HG02970 (cell line): ENCODE measurements around the gene SORCS1.

Experiments used
- ATAC-seq: cut with Tn5 transposase; IDR thresholded peaks from one replicate; pipeline ENCODE4 v1.9.1; 2021; ENCODE audit warnings: mild to moderate bottlenecking, moderate library complexity, moderate number of reproducible peaks; ENCODE audit not compliant: unreplicated experiment, low FRiP score

SORCS1 gene

GRCh38 chr10:107163881-107164861, at the start of gene SORCS1:
TSS of gene SORCS1 (minus strand) at chr10:107164706.
- ATAC-seq: no peak

DNA sequence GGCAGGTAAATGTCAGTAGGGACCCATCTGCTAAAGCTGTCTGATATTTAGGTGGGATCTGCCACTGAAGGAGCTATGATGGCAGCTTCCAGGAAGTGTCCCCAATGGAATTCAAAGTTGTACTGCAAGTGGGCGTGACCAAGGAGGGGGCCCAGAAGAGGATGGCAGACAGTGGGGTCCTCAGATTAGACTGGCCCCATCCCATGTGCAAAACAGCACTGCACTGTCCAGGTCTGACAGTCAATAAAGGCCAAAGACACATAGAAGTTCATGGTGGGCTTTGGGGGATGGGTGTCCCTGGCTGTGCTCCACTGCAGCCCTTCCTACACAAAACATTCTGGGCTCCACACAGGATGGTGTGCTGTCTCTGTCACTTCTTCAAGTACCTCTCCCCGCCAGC, 49.8 kb upstream of the SORCS1 start:
- ATAC-seq: no peak

- ATAC-seq: no peak
These were observed 49.4 kb upstream of the SORCS1 start for GRCh38 chr10:107213861-107214260.

- ATAC-seq: no peak
These were observed 42.3 kb upstream of the SORCS1 start for GRCh38 chr10:107206833-107207232.

- ATAC-seq: no peak
These were observed 5.0 kb upstream of the SORCS1 start for GRCh38 chr10:107169516-107169915.

DNA sequence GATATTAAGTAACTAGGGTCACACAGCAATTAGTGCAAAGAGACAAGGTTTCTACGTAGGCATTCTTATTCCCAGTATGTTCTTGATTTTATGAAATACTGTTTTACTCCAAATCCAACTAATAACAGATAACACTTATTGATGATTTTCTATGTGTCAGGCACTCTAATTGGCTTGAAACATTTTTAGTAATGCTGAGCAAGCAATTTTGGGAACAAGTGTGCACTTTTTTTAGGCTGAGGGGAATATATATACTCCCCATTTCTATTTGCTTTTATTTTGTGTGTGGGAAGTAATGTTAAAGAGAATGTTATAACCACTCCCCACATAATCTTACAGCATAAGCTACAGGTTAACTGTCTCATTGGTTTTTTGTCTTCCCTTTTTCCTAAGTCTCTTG, 4.2 kb upstream of the SORCS1 start:
- ATAC-seq: no peak

DNA sequence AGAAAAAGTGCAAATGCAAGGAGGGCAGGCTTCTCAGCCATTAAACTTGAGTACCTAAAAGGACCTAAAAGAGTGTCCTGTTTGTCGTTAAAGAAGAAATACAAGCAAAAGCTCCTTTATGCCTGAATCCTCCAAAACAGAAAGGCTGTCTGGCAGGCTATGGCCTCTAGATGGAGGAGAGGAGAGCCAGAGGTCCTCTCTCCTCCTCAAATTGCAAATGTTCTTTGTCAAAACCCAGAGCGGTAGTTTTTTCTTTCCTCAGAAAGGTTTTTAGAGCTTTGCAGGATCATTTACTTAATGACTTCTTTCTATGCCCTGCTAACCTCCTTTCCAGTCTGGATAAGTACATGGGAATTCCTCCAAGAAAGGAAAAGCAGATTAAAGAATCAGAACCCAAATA, 1.9 kb upstream of the SORCS1 start:
- ATAC-seq: no peak

GRCh38 chr10:107164992-107165391, 486 bp upstream of the SORCS1 start:
- ATAC-seq: no peak

- no peak for ATAC-seq
These were observed 1.2 kb downstream of the SORCS1 start for GRCh38 chr10:107163076-107163855.

GRCh38 chr10:107160866-107161265, 3.6 kb downstream of the SORCS1 start:
- ATAC-seq: no peak

- ATAC-seq: no peak
These were observed 4.6 kb downstream of the SORCS1 start for GRCh38 chr10:107159871-107160270.

GRCh38 chr10:107157071-107157470, 7.4 kb downstream of the SORCS1 start:
- ATAC-seq: no peak

DNA sequence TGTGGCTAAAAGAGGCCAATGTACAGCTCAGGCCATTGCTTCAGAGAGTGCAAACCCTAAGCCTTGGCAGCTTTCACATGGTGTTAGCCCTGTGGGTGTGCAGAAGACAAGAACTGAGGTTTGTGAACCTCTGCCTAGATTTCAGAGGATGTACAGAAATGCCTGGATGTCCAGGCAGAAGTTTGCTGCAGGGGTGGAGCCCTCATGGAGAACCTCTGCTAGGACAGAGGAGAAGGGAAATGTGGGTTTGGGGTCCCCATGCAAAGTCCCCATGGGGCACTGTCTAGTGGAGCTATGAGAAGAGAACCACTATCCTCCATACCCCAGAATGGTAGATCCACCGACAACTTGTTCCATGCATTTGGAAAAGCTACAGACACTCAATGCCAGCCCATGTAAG, 12.4 kb downstream of the SORCS1 start:
- ATAC-seq: no peak

DNA sequence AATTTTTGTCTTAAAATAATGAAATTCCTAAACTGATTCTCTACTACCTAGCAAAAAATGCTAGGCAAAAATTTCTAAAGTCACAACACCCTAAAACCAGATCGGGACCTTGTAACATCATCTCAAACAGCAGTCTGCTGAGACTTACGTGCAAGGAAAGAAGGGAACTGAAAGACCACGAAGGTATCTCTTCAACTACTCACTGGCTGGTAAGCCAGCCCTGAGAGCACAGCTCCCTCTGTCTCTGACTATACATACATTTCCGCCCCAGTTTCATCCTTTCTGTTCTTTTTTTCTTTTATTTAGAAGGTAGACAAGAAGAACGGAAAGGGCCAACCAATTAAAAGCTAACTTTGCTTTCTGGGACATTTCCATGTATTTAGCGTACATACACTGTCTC, 15.6 kb downstream of the SORCS1 start:
- ATAC-seq: no peak

GRCh38 chr10:107144490-107144889, 20.0 kb downstream of the SORCS1 start:
- ATAC-seq: no peak

DNA sequence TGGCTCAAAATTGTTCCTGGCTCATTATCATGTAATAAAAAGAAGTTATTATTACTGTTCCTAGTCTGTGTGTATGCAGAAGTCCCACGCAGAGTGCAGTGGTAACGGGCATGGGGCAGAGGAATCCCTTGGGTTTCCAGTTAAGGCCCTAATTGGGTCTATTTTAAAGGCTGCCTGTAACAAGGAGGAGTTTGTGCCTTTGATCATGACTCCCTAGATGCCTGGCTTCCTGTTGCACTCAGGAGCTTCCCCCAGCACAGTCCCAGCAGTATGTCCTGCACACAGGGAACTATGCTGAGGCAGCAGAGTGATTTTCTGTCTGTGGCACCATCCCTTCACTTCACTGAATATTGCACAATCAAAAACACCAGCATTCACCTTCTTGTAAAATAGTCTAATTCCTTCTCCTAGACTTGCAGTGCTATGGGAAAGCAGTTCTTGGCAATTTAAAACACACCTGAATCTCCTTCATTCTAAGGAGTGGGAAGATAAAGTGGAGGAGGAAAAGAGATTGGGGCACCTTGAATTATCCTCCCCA, 22.9 kb downstream of the SORCS1 start:
- no peak for ATAC-seq

GRCh38 chr10:107139237-107139636, 25.3 kb downstream of the SORCS1 start:
- no peak for ATAC-seq

DNA sequence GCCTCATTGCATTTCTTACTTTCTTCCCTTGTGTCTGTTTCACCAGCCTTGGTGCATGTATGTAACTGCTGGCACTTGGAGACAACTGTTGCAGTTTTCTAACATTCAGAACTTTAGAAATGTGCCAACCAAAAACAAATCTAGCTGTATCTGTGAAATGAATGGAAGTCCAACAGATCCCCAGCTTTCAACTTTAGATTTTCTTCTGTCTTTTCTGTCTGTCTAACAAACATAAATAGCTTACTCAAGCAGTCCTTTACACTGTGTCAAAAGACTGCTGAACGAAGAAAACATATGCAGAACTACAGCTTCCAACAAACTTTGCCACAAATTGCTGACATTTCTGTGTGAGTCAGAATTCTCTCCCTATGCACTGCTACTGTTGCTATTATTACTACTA, 30.9 kb downstream of the SORCS1 start:
- ATAC-seq: no peak

DNA sequence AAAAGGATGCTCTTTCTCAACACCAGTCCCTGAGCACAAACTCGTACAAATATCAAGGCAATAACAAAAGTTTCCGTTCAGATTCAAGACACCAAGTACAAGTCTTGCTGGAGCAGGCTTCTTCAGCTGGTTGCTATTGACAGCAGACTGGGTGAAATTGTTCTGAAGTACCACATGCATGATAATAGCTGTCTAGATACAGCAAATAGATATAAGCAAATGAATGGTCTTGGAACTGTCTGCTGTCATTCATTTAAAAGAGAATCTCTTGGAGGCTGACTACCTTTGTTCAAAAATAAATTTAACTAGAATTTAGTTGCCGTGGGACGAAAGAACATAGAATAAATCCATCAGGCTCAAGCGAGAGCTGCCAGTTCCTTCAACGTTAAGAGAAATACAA, 35.5 kb downstream of the SORCS1 start:
- ATAC-seq: no peak

DNA sequence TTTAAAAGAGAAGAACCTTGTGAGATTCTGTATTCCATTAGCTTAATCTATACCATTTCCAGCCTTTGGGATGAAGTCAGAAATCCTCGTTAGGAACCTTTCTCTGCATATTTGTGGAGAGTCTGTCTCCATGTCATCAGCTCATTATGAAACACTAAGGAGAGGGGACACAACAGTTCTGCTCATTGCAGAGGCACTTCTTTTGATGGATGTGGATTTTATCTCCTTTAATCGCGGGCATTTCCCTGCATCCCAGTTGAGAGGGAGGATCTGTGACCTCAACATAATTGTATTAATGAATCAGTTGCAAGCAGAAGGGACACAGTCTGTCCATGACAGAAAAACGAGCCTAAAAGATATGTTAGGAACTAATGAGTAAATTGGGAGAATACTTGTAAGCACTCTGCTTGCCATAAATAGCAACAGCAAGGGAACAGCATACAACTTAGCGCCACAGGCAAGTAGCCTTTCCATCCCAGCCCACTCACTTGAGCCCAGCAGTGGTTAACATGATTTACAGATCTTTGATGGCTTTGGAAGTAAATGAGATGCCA, 37.9 kb downstream of the SORCS1 start:
- no peak for ATAC-seq

DNA sequence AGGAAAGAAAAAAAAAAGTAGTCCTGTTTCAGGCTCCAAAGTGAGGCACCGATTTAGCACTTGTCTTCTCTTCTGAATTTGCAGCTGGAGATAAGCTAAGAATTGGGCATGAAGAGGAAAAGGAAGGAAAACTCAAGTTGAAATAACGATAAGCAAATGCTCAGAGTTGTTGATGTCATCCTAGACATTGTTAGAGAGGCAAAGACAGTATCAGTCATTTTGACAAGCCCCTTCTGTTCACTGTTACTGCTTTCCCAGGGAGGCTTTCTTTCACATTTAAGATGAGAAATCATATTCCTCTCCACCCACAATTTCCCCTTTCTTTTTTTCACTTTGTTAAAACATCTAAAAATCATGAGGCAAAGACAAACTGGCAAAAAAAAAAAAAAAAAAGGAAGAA, 41.8 kb downstream of the SORCS1 start:
- ATAC-seq: no peak
